Measurements from ENCODE around the gene C6orf15.

Gene C6orf15

GRCh38 chr6:31112478-31112877 lies at the start of gene C6orf15:
Gene C6orf15, minus strand, starts transcription at chr6:31112575. Its CDS starts 20 bp downstream, at chr6:31112555.
- no peak for DNase-seq

DNA sequence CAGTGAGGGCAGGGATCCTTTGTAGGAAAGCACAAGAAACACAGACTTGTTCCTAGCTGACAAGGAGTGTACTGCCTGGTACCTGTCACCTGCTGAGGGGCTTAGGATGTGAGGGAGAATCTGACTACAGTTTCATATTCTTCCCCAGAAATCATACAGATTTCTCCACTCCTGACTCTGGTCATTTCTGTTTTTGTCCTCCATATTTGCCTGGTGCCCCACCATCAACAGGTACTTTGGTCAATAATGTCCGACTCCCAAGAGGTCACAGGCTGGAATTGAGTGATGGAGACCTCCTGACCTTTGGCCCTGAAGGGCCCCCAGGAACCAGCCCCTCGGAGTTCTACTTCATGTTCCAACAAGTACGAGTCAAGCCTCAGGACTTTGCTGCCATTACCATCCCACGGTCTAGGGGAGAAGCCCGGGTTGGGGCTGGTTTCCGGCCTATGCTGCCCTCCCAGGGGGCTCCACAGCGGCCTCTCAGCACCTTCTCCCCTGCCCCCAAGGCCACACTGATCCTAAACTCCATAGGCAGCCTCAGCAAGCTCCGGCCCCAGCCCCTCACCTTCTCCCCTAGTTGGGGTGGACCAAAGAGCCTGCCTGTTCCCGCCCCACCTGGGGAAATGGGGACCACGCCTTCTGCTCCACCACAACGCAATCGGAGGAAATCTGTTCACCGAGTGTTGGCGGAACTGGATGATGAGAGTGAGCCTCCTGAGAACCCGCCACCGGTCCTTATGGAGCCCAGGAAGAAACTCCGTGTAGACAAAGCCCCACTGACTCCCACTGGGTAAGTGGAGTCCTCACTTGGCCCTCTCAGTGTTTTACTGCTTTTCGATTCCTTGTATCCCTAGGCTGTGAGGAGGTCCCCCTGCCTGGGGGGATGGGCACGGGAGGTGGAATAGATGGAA lies 49.1 kb upstream of the C6orf15 start:
- DNase-seq, result no peak

DNA sequence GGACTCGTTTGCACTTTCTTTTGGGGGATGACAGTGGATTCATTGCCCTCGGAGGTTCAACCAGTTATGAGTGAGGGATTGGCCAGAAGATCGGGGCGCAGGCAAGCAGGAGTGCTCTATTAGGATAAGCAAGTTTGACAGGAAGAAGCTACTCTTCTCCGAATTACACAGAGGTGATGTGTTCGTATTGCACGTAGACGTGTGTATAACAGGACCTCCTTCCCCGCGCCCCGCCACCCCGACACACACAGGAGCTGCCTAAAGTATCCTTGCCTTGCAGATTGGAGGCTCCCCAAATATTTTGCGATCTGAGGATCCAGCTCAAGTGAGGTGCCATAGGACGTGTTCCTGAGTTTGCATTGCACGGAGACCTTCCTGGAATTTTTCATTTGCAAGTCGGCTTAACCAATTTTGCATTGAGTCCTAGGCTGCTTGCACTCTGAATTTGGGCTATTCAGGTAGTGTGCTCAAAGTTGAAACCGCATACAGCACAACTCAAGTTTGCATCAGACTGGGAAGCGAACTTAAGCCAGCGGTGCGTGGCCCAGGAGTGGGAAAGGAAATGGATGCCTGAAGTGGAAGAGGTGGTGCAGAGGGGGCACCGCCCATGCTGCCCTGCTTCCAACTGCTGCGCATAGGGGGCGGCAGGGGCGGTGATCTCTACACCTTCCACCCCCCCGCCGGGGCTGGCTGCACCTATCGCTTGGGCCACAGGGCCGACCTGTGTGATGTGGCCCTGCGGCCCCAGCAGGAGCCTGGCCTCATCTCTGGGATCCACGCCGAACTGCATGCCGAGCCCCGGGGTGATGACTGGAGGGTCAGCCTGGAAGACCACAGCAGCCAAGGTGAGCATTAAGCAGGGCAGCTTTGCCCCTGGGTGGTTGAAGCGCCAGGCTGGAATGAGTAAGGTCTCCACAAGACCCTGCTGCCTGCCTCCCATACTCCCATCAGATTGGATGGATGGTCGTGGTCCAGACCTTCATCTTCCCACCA lies 46.8 kb upstream of the C6orf15 start:
- no peak for DNase-seq

- DNase-seq, result peak; percentile 93
These were observed 45.9 kb upstream of the C6orf15 start, which contains the start of gene TCF19 for GRCh38 chr6:31158140-31158862. Gene TCF19, plus strand, starts transcription at chr6:31158589. Its CDS starts 881 bp downstream, at chr6:31159470.

DNA sequence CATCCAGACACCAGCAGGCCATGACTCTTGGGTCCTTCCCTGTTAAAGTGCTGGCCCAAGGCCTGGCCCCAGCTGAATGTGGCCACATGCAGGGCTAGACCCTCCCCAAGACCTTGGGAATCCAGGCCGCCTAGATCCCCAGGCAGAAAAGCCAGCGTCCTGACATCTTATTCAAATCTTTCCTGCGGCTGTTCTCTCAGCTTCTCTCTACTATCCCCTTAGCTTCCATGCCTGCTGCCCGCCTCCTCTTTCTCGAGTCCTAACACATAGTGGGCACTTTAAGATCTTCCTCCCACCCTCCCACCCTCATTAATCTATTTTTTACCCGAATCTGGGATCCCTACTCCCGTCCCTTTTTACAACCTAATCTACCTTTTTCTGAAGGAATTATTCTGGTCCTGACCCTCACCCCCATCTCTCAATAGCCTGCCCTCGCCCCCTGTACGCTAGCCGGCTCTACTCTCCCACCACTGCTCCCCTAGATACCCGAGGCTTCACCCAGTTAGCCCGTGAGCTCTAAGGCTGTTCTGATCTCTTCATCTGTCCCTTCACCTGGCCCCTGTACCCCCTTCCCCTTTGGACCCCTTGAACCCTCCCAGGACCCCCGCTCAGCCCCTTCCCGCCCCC lies 45.3 kb upstream of the C6orf15 start, which contains the start of gene CCHCR1:
Gene CCHCR1 (minus strand): TSS at position 290 of the 627 bp plus-strand sequence. CDS start 202 bp downstream, at position 88.
- DNase-seq, result no peak

- DNase-seq, result no peak
These were observed 44.3 kb upstream of the C6orf15 start for GRCh38 chr6:31156641-31157040.

DNA sequence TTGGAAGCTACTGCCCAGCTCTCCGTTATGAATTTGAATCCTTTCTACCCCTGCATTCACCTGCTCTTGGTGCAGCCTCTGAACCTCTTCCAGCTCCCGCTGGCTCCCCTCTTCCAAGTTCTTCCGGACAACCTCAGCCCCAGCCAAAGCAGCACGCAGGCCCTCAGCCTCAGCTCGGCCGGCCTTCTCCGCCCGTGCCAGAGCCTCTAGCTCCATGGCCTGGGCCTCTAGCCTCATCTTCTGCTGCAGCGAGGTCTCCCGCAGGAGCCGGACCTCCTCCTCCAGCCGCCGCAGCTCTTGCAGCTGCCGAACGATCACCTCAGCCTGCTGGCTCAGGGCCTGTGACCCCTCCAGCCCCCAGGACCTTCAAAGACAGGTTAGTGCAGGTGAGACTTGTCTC lies 42.1 kb upstream of the C6orf15 start:
- no peak for DNase-seq

DNA sequence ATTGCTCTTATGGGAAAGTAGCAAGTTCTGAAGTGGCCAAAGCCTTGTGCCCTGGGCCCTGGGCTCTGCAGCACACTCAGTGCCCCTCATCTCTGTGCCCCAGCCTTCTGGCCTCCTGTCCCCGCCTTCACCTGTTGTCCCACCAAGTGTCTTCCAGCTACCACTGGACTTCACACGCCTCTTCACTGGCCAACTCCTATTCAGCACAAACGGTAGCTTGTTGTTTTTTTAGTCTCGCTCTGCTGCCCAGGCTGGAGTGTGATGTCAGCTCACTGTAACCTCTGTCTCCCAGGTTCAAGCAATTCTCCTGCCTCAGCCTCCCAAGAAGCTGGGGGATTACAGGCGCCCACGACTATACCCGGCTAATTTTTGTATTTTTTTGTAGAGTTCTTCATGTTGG lies 40.4 kb upstream of the C6orf15 start:
- DNase-seq, result no peak

GRCh38 chr6:31149827-31150447 lies 37.6 kb upstream of the C6orf15 start:
- no peak for DNase-seq

DNA sequence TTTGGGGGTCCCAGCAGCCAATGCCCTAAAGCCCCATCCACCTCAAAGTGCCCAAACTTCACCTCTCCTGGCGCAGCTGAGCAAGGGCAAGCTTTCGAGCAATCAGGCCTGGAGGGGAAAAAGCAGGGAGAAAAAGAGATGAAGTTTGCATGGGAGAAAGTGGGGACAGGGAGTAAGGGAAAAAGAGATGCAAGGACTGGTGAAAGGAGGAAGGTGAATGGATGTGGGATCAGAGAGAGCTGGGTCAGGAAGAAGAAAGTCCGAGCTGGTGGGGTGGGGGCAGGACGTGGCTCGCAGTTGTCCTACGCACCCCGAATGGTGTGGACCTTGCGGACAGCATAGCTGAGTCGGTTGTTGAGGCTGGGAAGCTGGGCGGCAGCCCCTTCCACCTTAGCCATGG lies 33.0 kb upstream of the C6orf15 start:
- DNase-seq, result no peak

DNA sequence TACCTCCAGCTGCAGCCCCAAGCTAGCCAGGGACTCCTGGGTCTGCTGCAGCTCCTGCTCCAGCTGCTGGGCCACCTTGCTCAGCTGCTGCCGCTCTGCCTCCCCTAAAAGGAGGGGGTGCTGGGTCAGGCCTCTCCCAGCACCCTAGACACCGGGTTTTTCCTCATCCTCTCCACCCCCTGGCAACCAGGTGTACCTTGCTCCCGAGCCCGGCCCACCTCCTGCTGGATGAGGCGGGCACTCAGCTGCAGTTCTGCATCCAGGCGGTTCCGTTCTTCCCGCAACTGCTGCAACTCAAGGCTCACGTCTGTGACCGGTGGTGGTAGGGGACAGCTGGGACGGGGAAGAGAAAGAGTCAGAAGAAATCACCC lies 32.6 kb upstream of the C6orf15 start:
- no peak for DNase-seq

DNA sequence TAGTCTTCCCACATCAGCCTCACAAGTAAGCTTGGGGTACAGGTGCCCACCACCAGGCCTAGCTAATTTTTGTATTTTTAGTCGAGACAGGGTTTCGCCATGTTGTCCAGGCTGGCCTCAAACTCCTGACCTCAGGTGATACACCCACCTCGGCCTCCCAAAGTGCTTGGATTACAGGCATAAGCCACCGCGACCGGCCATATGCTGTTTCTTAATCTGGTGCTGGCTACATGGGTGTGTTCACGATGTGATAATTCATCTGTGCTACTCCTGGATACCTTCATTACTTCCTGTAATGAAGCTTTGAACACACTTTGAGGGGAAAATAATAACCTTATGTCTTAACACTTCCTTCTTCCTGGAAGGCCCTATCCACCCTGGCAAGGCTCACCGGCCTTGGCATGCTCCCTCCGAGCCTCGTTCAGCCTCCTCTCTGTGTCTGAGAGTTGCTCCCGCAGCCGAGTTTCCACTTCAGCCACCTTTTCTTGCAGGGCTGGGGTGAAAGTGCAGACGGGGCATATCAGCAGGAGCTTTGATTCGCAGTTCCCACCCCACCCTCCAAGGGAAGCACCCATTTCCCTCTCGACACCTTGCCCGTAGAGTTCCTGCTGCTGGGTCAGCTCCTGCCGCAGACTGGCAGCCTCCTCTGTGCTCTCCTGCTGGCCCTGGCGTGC lies 32.1 kb upstream of the C6orf15 start:
- DNase-seq, result no peak

DNA sequence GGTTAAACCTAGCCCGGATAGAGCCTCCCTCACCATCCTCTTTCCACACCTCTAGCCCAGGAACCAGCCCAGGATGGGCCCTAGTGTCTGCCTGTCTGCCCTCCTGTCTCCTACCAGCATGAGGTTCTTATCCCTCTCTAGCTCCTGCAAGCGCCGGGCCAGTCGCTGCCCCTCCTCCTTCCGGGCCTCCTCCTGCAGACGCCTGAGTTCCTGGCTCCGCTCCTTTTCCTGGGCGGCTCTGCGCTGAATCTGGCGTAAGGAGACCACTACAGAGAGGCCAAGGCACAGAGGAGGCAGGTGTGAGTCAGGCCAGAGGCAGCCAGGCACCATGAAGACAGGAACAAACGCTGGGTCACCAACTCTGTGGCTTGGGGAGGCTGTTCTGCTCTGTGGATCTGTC lies 30.8 kb upstream of the C6orf15 start:
- DNase-seq, result no peak

DNA sequence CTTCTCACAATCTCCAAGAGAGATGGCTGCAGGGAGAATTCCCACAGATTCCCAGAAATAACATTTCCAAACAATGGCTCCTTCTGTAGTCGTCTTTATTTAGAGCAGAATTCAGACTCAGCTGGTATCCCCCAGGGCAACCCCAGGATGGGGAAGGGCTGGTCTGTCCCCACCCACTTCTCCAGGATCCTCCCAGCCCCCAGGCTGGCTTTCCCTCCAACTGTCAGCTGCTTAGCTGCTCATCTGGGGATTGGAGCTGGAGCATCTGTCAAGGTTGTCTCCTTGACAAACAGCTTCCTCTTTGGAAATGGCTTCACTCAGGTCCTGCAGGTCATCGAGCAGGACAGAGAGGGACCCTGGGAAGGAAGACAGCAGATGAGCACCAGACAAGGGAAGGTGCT lies 30.0 kb upstream of the C6orf15 start:
- no peak for DNase-seq

DNA sequence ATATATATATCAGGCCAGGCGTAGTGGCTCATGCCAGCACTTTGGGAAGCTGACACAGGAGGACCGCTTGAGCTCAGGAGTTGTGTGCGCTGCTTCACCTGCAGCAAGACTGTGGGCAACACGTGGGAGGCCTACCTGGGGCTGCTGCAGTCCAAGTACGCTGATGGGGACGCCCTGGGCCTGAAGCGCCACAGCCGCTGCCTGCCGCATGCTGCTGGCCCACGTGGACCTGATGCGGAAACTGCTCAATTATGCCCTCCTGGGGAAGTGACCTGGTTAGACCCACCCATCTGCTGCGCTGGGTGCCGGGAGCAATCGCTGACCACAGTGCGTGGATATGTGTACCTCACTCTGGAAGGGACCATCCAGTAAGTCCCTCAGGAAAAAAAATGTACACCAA lies 28.3 kb upstream of the C6orf15 start:
- no peak for DNase-seq

DNA sequence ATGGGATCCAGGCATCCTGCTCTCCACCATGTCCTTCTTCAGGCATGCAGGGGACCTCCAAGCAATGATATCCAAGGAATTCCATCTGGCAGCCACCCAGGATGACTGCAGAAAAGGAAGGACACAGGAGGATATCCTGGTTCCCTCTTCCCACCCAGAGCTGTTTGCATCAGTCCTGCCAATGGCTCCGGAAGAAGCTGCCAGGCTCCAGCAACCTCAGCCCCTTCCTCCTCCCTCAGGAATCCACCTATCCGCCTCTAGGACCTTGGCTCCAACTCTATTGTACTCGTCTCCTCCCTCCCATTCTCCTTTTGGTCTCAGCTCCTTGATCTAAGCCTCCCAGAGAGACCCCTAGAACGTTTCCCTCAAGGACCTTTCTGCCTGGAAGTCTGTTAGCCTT lies 27.2 kb upstream of the C6orf15 start:
- no peak for DNase-seq

- no peak for DNase-seq
These were observed 26.6 kb upstream of the C6orf15 start, which contains the start of gene PSORS1C2 for GRCh38 chr6:31138982-31139381. Gene PSORS1C2, minus strand, starts transcription at chr6:31139066. Its CDS starts 40 bp downstream, at chr6:31139026.

DNA sequence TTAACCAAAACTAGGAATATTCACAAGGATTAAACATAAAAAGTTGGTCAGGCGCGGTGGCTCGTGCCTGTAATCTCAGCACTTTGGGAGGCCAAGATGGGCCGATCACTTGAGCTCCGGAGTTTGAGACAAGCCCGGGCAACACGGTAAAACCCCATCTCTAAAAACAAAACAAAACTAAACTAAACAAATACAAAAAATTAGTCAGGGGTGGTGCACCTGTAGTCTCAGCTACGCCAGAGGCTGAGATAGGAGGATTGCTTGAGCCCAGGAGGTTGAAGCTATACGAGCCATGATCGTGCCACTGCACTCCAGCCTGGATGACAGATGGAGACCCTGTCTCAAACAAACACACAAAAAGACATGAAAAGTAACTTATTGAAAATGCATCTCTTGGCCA lies 23.3 kb upstream of the C6orf15 start:
- no peak for DNase-seq

DNA sequence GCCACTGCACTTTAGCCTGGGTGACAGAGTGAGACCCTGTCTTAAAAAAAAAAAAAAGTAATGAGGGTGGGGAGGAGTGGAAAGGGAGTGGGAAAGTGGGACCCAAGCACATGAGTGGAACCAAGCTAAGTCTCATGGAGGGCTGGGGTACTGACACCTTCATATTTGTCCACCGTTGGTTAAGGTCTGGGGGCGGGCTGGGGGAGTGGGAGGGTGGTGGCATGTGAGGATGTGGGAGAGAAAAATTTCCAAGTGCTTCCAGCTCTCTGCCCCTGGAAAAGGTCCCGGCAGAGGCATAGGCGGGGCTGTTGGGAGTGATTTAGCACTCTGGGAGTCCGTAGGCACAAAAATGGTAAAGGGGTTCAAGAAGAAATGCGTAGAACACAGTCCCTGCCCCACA lies 20.4 kb upstream of the C6orf15 start:
- no peak for DNase-seq

DNA sequence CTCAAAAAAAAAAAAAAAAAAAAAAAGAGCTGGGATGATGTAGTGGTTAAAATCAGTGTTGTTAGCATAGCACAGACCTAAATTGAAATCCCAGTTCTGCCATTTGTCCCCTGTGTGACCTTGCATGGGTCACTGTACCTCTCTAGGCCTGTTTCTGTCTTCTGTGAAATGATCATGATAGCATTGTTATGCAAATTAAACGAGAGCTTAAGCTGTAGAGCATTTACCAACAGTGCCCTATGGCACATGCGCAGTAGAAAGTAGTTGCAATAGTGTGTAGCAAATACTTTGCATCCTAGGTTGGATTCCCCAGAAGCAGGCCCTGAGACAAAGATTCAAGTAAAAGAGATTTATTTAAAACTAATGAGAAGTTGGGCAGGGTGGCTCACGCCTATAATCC lies 19.2 kb upstream of the C6orf15 start:
- no peak for DNase-seq

DNA sequence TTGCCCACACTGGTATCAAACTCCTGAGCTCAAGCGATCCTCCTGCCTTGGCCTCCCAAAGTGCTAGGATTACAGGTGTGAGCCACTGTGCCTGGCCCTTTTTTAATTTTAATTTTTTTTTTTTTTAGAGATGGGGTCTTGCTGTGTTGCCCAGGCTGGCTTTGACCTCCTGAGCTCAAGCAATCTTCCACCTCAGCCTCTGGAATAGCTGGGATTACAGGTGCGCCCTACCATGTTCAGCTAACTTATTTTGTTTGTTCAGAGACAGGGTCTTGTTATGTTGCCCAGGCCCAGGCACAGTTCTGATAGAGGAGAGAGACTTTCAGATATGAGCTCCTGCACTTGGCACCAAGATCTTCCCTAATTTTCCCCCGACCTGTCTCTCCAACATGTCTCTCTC lies 18.4 kb upstream of the C6orf15 start:
- no peak for DNase-seq
